HepG2 (cell line): ENCODE data around the gene PPP1R27. TPM values are rescaled to one million over a fixed set of nuclear protein-coding genes. Genes with fewer than 3 reads are reported as not detected.

Experiments
- ATAC-seq: fragments of 200-7000 bp; cut with Tn5 transposase; 3 replicates; pipeline ENCODE4 v1.9.1; 2020; ENCODE audit warnings: mild to moderate bottlenecking, moderate library complexity
- BruUV-seq: library from RNA; stranded (reverse); fragments of 400-500 nt; replicated peaks from 2 replicates; lab custom pipeline; 2021; lab: Mats Ljungman, UMichigan
- CTCF ChIA-PET: fragments of 300-600 bp; formaldehyde crosslinking; extraction: SDS; loops from one replicate; lab custom pipeline; 2021; ENCODE audit warnings: low total read pairs, inconsistent platforms, low intra/inter-chr PET ratio; lab: Yijun Ruan, JAX
- POLR2A ChIA-PET: fragments of 350-600 bp; sonication (Branson Sonifier 250); formaldehyde crosslinking; loops from one replicate; lab custom pipeline; 2020; ENCODE audit warnings: antibody characterized with exemption, inconsistent platforms; lab: Yijun Ruan, JAX
- DNase-seq: peaks from one replicate; pipeline ENCODE4 v3.0.0-alpha.2; 2015; ENCODE audit warnings: low spot score
- FAIRE-seq: peaks from 3 replicates; lab custom pipeline; 2011; peaks lifted over from hg19 to GRCh38; lab: Jason Lieb, UNC
- H2AFZ ChIP-seq: one replicate; pipeline ENCODE4 v1.6.1; 2011; ENCODE audit warnings: low read length, inconsistent platforms
- H3K27ac ChIP-seq: fragments of 300-600 bp; 3 replicates; pipeline ENCODE4 v1.8.0; 2011; ENCODE audit warnings: mixed run types, mild to moderate bottlenecking, mixed read lengths, low read length, inconsistent platforms; ENCODE audit not compliant: insufficient read depth; ENCODE audit errors: extremely low read length
- H3K27me3 ChIP-seq, 2 experiments: fragments of 200-600 bp in 1 of 2; 2 replicates in 1 of 2; 3 replicates in 1 of 2; pipeline versions ENCODE4 v1.6.0 to v1.8.0; 2011; ENCODE audit warnings: low read length in 2 of 2, mild to moderate bottlenecking in 2 of 2, moderate library complexity in 2 of 2, inconsistent platforms in 1 of 2; ENCODE audit not compliant: insufficient read depth in 2 of 2, control insufficient read depth in 1 of 2
- H3K36me3 ChIP-seq, 2 experiments: fragments of 200-600 bp in 1 of 2; replicated peaks in 1 of 2; 2 replicates in 1 of 2; 3 replicates in 1 of 2; pipeline versions ENCODE4 v1.5.1 to v1.8.0; 2011; ENCODE audit warnings: low read length in 2 of 2, inconsistent platforms in 1 of 2; ENCODE audit not compliant: insufficient read depth in 2 of 2, control insufficient read depth in 1 of 2
- H3K4me1 ChIP-seq: 2 replicates; pipeline ENCODE4 v1.5.1; 2012; ENCODE audit warnings: low read length, inconsistent platforms; ENCODE audit not compliant: insufficient read depth
- H3K4me2 ChIP-seq: 2 replicates; pipeline ENCODE4 v1.6.0; 2011; ENCODE audit warnings: low read depth, low read length, inconsistent platforms
- H3K4me3 ChIP-seq, 3 experiments: fragments of 200-600 bp in 1 of 3; sonication (generic), shearing (Covaris generic) in 1 of 3; replicated peaks in 1 of 3; 2 replicates each; pipeline ENCODE4 v1.5.1; 2011 to 2016; ENCODE audit warnings: low read length in 3 of 3, inconsistent platforms in 2 of 3, low read depth in 2 of 3, mild to moderate bottlenecking in 2 of 3, control low read depth in 1 of 3, mixed read lengths in 1 of 3; ENCODE audit not compliant: insufficient read depth in 1 of 3
- H3K79me2 ChIP-seq: one replicate; pipeline ENCODE4 v1.6.1; 2011; ENCODE audit warnings: low read length, inconsistent platforms; ENCODE audit not compliant: insufficient read depth
- H3K9ac ChIP-seq: 2 replicates; pipeline ENCODE4 v1.6.0; 2011; ENCODE audit warnings: mild to moderate bottlenecking, low read depth, low read length, inconsistent platforms; ENCODE audit not compliant: insufficient read depth
- H3K9me3 ChIP-seq: 2 replicates; pipeline ENCODE4 v1.5.1; 2012; ENCODE audit warnings: mild to moderate bottlenecking, low read length
- H4K20me1 ChIP-seq: 2 replicates; pipeline ENCODE4 v1.6.0; 2011; ENCODE audit warnings: inconsistent platforms, mild to moderate bottlenecking, low read length, moderate library complexity; ENCODE audit not compliant: insufficient read depth
- AGO2 ChIP-seq: fragments of 200-400 bp; formaldehyde crosslinking; optimal IDR thresholded peaks from 2 replicates; pipeline ENCODE3; 2017; ENCODE audit warnings: mild to moderate bottlenecking, low read depth, low read length, moderate library complexity
- ATRX ChIP-seq: sonication (generic); formaldehyde crosslinking; IDR thresholded peaks from 2 replicates; pipeline ENCODE4 v1.4.0; 2020; ENCODE audit warnings: missing genetic modification reagents, borderline replicate concordance
- GABPB1 ChIP-seq: IDR thresholded peaks from 2 replicates; pipeline ENCODE4 v1.6.1; 2016; ENCODE audit warnings: mild to moderate bottlenecking, missing genetic modification reagents, moderate library complexity, missing compliant biosample characterization
- MED13 ChIP-seq: sonication (generic); formaldehyde crosslinking; IDR thresholded peaks from 2 replicates; pipeline ENCODE4 v1.5.0; 2020; ENCODE audit warnings: missing genetic modification reagents
- NFE2L2 ChIP-seq: fragments of 150-350 bp; IDR thresholded peaks from 2 replicates; pipeline ENCODE4 v1.6.1; 2014; ENCODE audit warnings: low read length
- RAD21 ChIP-seq: fragments of 450-650 bp; formaldehyde crosslinking; IDR thresholded peaks from 2 replicates; pipeline ENCODE4 v1.5.0; 2020; ENCODE audit warnings: mild to moderate bottlenecking
- STAG1 ChIP-seq: sonication (generic); formaldehyde crosslinking; IDR thresholded peaks from 2 replicates; pipeline ENCODE4 v1.4.0; 2020; ENCODE audit warnings: missing genetic modification reagents
- TCF7 ChIP-seq: sonication (generic); IDR thresholded peaks from 2 replicates; pipeline ENCODE4 v1.6.1; 2016; ENCODE audit warnings: antibody characterized with exemption, low read depth
- ZNF296 ChIP-seq: sonication (generic); formaldehyde crosslinking; conservative IDR thresholded peaks from 2 replicates; pipeline ENCODE4 v1.5.0; 2020; ENCODE audit warnings: mild to moderate bottlenecking, missing genetic modification reagents
- ZNF713 ChIP-seq: sonication (generic); formaldehyde crosslinking; IDR thresholded peaks from 2 replicates; pipeline ENCODE4 v1.4.0; 2020; ENCODE audit warnings: mild to moderate bottlenecking, missing genetic modification reagents
- ZNF749 ChIP-seq: sonication (generic); formaldehyde crosslinking; IDR thresholded peaks from 2 replicates; pipeline ENCODE4 v1.8.0; 2022; ENCODE audit warnings: mild to moderate bottlenecking, missing genetic modification reagents, moderate library complexity, borderline replicate concordance
- ZZZ3 ChIP-seq: sonication (generic); formaldehyde crosslinking; IDR thresholded peaks from 2 replicates; pipeline ENCODE4 v1.4.0; 2020; ENCODE audit warnings: missing genetic modification reagents, mild to moderate bottlenecking, borderline replicate concordance
- WGBS: methylation state at CpG from one replicate; pipeline ENCODE4 v1.1.6; 2017; ENCODE audit warnings: low lambda C conversion rate; 5-methylcytosine and 5-hydroxymethylcytosine counted together
- in situ Hi-C: cut with HindIII; loops from 2 replicates; pipeline ENCODE4 v1.10.0; 2017; ENCODE audit warnings: low pct_unique_long_range_greater_than_20kb; ENCODE audit not compliant: extremely low pct_ligation_motif_present
- intact Hi-C: fragments of 100-400 bp; cut with micrococcal nuclease; formaldehyde crosslinking; loops from one replicate; pipeline ENCODE4 v1.10.0; 2022; ENCODE audit not compliant: unreplicated experiment
- polyA plus RNA-seq, 8 experiments: library from polyadenylated mRNA; depleted of rRNA in 3 of 8; stranded (reverse) in 7 of 8; unstranded in 1 of 8; fragments of >200 nt; fragmentation: Illumina TruSeq in 4 of 8; extraction: Trizol in 4 of 8; gene quantifications; 2 replicates each; pipeline versions ENCODE4 v1.2.1 to v1.2.3, GENCODE V29; 2011 to 2016; ENCODE audit warnings: low read depth in 4 of 8, missing spikeins in 1 of 8, mixed read lengths in 1 of 8; ENCODE audit not compliant: insufficient read depth in 1 of 8
- total RNA-seq, 5 experiments: library from RNA; depleted of rRNA; stranded (reverse); fragments of >200 nt; fragmentation: Illumina TruSeq; extraction: Trizol; gene quantifications; 2 replicates each; pipeline ENCODE4 v1.2.3, GENCODE V29; 2016; ENCODE audit warnings: low read depth in 1 of 5
- TF ChIP-seq, protein P1 (sequence below): sonication (generic); formaldehyde crosslinking; IDR thresholded peaks from 2 replicates; pipeline ENCODE4 v1.5.1; 2020; ENCODE audit warnings: mild to moderate bottlenecking, missing genetic modification reagents, moderate library complexity
- TF ChIP-seq, protein P2 (sequence below): sonication (generic); formaldehyde crosslinking; IDR thresholded peaks from 2 replicates; pipeline ENCODE4 v1.4.0; 2020; ENCODE audit warnings: missing genetic modification reagents, low read depth, mild to moderate bottlenecking, borderline replicate concordance
- TF ChIP-seq, protein P3 (sequence below): sonication (generic); formaldehyde crosslinking; IDR thresholded peaks from 2 replicates; pipeline ENCODE4 v1.5.0; 2020; ENCODE audit warnings: mild to moderate bottlenecking, missing genetic modification reagents, moderate library complexity

The PPP1R27 gene
- total and polyA plus RNA-seq, 2 of the 13 experiments (the other 11 are each of a cell fraction or from before 2014, with no cell fraction given): 0.17 to 1.00 TPM

GRCh38 chr17:81828656-81829055 lies 6.2 kb downstream of the PPP1R27 start (continued):
- TF ChIP-seq, protein P1, sequence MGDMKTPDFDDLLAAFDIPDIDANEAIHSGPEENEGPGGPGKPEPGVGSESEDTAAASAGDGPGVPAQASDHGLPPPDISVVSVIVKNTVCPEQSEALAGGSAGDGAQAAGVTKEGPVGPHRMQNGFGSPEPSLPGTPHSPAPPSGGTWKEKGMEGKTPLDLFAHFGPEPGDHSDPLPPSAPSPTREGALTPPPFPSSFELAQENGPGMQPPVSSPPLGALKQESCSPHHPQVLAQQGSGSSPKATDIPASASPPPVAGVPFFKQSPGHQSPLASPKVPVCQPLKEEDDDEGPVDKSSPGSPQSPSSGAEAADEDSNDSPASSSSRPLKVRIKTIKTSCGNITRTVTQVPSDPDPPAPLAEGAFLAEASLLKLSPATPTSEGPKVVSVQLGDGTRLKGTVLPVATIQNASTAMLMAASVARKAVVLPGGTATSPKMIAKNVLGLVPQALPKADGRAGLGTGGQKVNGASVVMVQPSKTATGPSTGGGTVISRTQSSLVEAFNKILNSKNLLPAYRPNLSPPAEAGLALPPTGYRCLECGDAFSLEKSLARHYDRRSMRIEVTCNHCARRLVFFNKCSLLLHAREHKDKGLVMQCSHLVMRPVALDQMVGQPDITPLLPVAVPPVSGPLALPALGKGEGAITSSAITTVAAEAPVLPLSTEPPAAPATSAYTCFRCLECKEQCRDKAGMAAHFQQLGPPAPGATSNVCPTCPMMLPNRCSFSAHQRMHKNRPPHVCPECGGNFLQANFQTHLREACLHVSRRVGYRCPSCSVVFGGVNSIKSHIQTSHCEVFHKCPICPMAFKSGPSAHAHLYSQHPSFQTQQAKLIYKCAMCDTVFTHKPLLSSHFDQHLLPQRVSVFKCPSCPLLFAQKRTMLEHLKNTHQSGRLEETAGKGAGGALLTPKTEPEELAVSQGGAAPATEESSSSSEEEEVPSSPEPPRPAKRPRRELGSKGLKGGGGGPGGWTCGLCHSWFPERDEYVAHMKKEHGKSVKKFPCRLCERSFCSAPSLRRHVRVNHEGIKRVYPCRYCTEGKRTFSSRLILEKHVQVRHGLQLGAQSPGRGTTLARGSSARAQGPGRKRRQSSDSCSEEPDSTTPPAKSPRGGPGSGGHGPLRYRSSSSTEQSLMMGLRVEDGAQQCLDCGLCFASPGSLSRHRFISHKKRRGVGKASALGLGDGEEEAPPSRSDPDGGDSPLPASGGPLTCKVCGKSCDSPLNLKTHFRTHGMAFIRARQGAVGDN: 0 out of 2 replicates have a peak, but pooled peaks have one; percentile 13
- TF ChIP-seq MED13 (CRISPR knock-in tag) (no peak), ZNF713 (CRISPR knock-in tag) (no peak)

- ATAC-seq (peak; percentile 55), FAIRE-seq (peak; percentile 37), DNase-seq (peak; percentile 56)
- Histone ChIP-seq H2AFZ (no peak overlapping the region), H4K20me1 (no peaks in the 10 kb centered on the region; the same call in 1 of the 2 replicates), H3K4me3 (no peak overlapping the region), H3K27ac (no peak overlapping the region), H3K9me3 (no peaks in the 10 kb centered on the region), H3K79me2 (peaks cover 3% of the 10 kb centered on the region), H3K4me2 (no peak overlapping the region), H3K27me3 (no peaks in the 10 kb centered on the region; a peak in 1 of 5 replicates), H3K4me1 (peaks cover 31% of the 10 kb centered on the region), H3K36me3 (peaks cover 2 to 6% of the 10 kb centered on the region in 2 experiments; a peak in 2 of 5 replicates), H3K9ac (peak overlapping the region; percentile 2; the same call in 1 of the 2 replicates)
- WGBS: 74% methylated on average over 11 of the region's 11 CpGs
- in situ Hi-C loops (no loop called here), intact Hi-C loops (no loop called here)
- BruUV-seq: no TSS peak
- POLR2A ChIA-PET: interaction anchor here (1.0 kb wide), 1 partner anchor 13 kb away, joined by 3 read pairs; no protein-coding TSS in a partner anchor
- CTCF ChIA-PET: interaction anchor here (1.0 kb wide), 1 partner anchor 34 kb away, joined by 3 read pairs; no protein-coding TSS in a partner anchor
- TF ChIP-seq RAD21 (CRISPR knock-in tag) (peak; percentile 58), TCF7 (no peak), GABPB1 (CRISPR knock-in tag) (no peak), AGO2 (peak; percentile 31), ATRX (CRISPR knock-in tag) (no peak), ZZZ3 (no peak), NFE2L2 (no peak), STAG1 (peak; percentile 38), ZNF296 (CRISPR knock-in tag) (0 out of 2 replicates have a peak, but pooled peaks have one; percentile 44), ZNF749 (CRISPR knock-in tag) (no peak)
- TF ChIP-seq, protein P2, sequence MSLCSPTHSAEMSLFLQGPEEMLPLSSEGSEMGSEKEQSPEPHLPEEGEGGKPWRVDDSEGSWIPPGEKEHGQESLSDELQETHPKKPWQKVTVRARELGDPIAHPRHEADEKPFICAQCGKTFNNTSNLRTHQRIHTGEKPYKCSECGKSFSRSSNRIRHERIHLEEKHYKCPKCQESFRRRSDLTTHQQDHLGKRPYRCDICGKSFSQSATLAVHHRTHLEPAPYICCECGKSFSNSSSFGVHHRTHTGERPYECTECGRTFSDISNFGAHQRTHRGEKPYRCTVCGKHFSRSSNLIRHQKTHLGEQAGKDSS (CRISPR knock-in tag): 0 out of 2 replicates have a peak, but pooled peaks have one; percentile 8
- TF ChIP-seq, protein P3, sequence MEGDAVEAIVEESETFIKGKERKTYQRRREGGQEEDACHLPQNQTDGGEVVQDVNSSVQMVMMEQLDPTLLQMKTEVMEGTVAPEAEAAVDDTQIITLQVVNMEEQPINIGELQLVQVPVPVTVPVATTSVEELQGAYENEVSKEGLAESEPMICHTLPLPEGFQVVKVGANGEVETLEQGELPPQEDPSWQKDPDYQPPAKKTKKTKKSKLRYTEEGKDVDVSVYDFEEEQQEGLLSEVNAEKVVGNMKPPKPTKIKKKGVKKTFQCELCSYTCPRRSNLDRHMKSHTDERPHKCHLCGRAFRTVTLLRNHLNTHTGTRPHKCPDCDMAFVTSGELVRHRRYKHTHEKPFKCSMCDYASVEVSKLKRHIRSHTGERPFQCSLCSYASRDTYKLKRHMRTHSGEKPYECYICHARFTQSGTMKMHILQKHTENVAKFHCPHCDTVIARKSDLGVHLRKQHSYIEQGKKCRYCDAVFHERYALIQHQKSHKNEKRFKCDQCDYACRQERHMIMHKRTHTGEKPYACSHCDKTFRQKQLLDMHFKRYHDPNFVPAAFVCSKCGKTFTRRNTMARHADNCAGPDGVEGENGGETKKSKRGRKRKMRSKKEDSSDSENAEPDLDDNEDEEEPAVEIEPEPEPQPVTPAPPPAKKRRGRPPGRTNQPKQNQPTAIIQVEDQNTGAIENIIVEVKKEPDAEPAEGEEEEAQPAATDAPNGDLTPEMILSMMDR (CRISPR knock-in tag): peak; percentile 61
These were observed 8.9 kb downstream of the PPP1R27 start for GRCh38 chr17:81825841-81826466.
